ENCODE data around the gene GRID2.

- TF ChIP-seq FOXM1 (IDR thresholded peaks at IDR 0.05; ENCODE audit: low read depth) (no peak), RFX5 (IDR thresholded peaks at IDR 0.05; ENCODE audit: low read length) (no peak), CHD2 (IDR thresholded peaks at IDR 0.05; ENCODE audit: low read length, partially characterized antibody) (no peak), YY1 (IDR thresholded peaks at IDR 0.05; ENCODE audit: low read depth) (no peak), POLR2AphosphoS5 (IDR thresholded peaks at IDR 0.05; ENCODE audit: low read depth, low read length) (no peak), RAD21 (IDR thresholded peaks at IDR 0.05; ENCODE audit: low read length) (no peak), EP300 (IDR thresholded peaks at IDR 0.05; ENCODE audit: borderline replicate concordance in 1 of 2, low read depth in 1 of 2, low read length in 1 of 2) (no peak), RXRA (IDR thresholded peaks at IDR 0.05; ENCODE audit: borderline replicate concordance, low read depth) (no peak), SMC3 (IDR thresholded peaks at IDR 0.05; ENCODE audit: low read depth, low read length) (no peak), USF2 (IDR thresholded peaks at IDR 0.05; ENCODE audit: borderline replicate concordance, low read depth, low read length) (no peak)
- TF ChIP-seq, protein P1, sequence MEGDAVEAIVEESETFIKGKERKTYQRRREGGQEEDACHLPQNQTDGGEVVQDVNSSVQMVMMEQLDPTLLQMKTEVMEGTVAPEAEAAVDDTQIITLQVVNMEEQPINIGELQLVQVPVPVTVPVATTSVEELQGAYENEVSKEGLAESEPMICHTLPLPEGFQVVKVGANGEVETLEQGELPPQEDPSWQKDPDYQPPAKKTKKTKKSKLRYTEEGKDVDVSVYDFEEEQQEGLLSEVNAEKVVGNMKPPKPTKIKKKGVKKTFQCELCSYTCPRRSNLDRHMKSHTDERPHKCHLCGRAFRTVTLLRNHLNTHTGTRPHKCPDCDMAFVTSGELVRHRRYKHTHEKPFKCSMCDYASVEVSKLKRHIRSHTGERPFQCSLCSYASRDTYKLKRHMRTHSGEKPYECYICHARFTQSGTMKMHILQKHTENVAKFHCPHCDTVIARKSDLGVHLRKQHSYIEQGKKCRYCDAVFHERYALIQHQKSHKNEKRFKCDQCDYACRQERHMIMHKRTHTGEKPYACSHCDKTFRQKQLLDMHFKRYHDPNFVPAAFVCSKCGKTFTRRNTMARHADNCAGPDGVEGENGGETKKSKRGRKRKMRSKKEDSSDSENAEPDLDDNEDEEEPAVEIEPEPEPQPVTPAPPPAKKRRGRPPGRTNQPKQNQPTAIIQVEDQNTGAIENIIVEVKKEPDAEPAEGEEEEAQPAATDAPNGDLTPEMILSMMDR (IDR thresholded peaks at IDR 0.05), result no peak
These were observed 840.9 kb downstream of the GRID2 start for GRCh38 chr4:93144644-93145043.

Measured in SK-N-SH (cell line).